A549 treated with DMSO at 1 μM for 4 hours (cell line): Measurements from ENCODE around the gene ARL8B. TPM values are rescaled to one million over a fixed set of nuclear protein-coding genes. Genes with fewer than 3 reads are reported as not detected.

ENCODE experiments used
- total RNA-seq: library from RNA; stranded (reverse); fragments of 200-300 nt; extraction: Qiagen RNA extraction; gene quantifications from 5 replicates; pipeline ENCODE4 v1.2.3, GENCODE V29; 2022; ENCODE audit warnings: low read depth

Gene ARL8B
- 59.3 to 77.6 TPM (median 72.2 TPM) in 5 replicates for total RNA-seq

DNA sequence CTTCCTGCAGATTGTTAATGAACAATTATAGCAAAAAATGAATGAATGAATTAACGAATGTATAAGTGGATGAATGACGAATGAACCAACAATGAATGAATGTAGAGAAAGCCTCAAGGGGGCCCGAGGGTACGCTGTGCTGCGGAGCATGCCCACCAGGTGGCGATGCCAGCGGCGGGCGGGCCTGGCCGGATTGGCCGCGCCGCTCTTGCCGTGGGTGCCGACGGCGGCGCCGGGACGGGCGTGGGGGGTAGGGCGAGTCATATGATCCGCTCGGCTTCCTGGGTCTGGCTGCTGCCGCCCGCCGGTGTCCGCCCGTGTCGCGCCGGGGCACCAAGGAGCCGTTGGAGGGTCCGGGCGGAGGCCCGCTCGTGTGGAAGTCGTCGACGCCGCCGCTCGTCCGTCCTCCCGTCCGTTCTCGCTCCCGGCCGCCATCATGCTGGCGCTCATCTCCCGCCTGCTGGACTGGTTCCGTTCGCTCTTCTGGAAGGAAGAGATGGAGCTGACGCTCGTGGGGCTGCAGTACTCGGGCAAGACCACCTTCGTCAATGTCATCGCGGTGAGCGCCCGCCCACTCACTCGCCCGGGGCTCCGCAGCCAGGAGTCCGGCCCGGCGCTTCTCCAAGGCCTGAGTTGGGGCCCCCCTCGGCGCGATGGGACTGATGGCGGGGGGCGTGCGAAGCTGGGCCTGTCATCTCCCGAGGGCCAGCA lies at the start of gene ARL8B:
Gene ARL8B, plus strand, starts transcription at position 263 of the 711 bp plus-strand sequence. Its CDS starts 174 bp downstream, at position 437.

GRCh38 chr3:5187156-5187919 lies 65.2 kb downstream of the ARL8B start, which contains the start of gene EDEM1:
Gene EDEM1, plus strand, starts transcription at chr3:5187707. Its CDS starts 99 bp downstream, at chr3:5187806.

Other genes with a start within 250 kb of the ARL8B start
- 99.8 to 115 TPM (median 111 TPM) in 5 replicates for gene BHLHE40, start 142.9 kb upstream of the ARL8B start, total RNA-seq
- gene EDEM1, start 65.4 kb downstream of the ARL8B start, total RNA-seq: 18.3 to 23.3 TPM (median 20.8 TPM) in 5 replicates